Measurements from ENCODE around the gene GPR15LG. TPM values are rescaled to one million over a fixed set of nuclear protein-coding genes. Genes with fewer than 3 reads are reported as not detected.

The GPR15LG gene
- total and polyA plus RNA-seq, 2 experiments from 2014 or later, result not detected

- no peak for TF ChIP-seq EZH2phosphoT487 (IDR thresholded peaks at IDR 0.05; ENCODE audit: insufficient read depth, low read depth)
- TF ChIP-seq EZH2 (IDR thresholded peaks at IDR 0.05; ENCODE audit: insufficient read depth, poor library complexity, severe bottlenecking), result no peak
- H3K9me2 ChIP-seq (ENCODE audit: insufficient read depth), result no peaks in the 10 kb centered on the region
- H4K20me1 ChIP-seq (ENCODE audit: insufficient read depth), result no peaks in the 10 kb centered on the region
- H3K27ac ChIP-seq, result no peak overlapping the region
- H3K27me3 ChIP-seq (replicated peaks; ENCODE audit: insufficient read depth), result no peaks in the 10 kb centered on the region
- WGBS, 2 experiments (ENCODE audit: low coverage in 1 of 2, low lambda C conversion rate in 2 of 2, missing lambda C conversion rate in 2 of 2), result 53 to 56% methylated on average over 9 of the region's 9 CpGs
- H3K4me1 ChIP-seq (ENCODE audit: insufficient read depth), result no peaks in the 10 kb centered on the region
- no peaks in the 10 kb centered on the region for H3K79me2 ChIP-seq (ENCODE audit: insufficient read depth)
- no peaks in the 10 kb centered on the region for H3K9me3 ChIP-seq (ENCODE audit: low read depth)
- H3F3A ChIP-seq (ENCODE audit: insufficient read depth), result peaks cover 25% of the 10 kb centered on the region
- no peak overlapping the region for H3K4me2 ChIP-seq (ENCODE audit: unreplicated experiment)
- in situ Hi-C loops (cut with MboI), result no loop called here
- no peak overlapping the region for H2AFZ ChIP-seq
- no peak for DNase-seq
- H3K36me3 ChIP-seq (ENCODE audit: low read depth), result peaks cover 8% of the 10 kb centered on the region
- H3K4me3 ChIP-seq, result no peak overlapping the region
- H3K9ac ChIP-seq, result no peak overlapping the region
Observed at GRCh38 chr10:84159076-84159685, 14.4 kb upstream of the GPR15LG start.

DNA sequence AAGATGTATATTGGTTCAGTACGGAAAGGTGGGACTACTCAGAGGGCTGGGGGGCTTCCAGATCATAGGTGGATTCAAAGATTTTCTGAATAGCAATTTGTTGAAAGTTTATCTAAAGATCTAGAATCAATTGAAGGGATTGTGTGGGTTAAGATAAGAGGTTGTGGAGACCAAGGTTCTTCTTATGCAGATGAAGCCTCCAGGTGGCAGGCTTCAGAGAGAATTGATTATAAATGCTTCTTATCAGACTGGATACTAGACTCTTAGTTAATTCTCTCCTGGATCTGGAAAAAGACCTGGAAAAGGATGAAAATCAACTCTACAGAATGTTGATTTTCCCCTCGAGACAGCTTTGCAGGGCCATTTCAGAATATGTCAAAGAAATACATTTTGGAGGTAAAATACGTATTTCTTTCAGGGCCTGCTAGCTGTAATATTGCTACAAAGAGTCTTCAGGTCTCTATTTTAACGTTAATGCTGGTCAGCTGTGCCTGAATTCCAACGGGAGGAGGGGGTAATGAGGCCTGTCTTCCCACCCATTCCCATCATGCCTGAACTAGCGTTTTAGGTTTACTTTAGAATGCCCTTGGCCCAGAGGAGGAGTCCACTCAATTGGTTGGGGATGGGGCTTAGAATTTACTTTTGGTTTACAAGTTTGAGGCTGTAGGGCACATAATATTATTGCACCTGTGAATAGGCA lies 12.8 kb upstream of the GPR15LG start:
- Histone ChIP-seq H3K27me3 (replicated peaks; ENCODE audit: insufficient read depth) (no peaks in the 10 kb centered on the region), H3K4me2 (ENCODE audit: unreplicated experiment) (no peak overlapping the region), H3K9me3 (ENCODE audit: low read depth) (no peaks in the 10 kb centered on the region), H3K79me2 (ENCODE audit: insufficient read depth) (no peaks in the 10 kb centered on the region), H4K20me1 (ENCODE audit: insufficient read depth) (no peaks in the 10 kb centered on the region), H3F3A (ENCODE audit: insufficient read depth) (peaks cover 14% of the 10 kb centered on the region; the same call in 1 of the 2 replicates), H3K4me1 (ENCODE audit: insufficient read depth) (no peaks in the 10 kb centered on the region), H3K36me3 (ENCODE audit: low read depth) (no peaks in the 10 kb centered on the region), H3K9me2 (ENCODE audit: insufficient read depth) (no peaks in the 10 kb centered on the region), H3K9ac (no peak overlapping the region), H3K27ac (no peak overlapping the region), H3K4me3 (no peak overlapping the region), H2AFZ (no peak overlapping the region)
- TF ChIP-seq EZH2 (IDR thresholded peaks at IDR 0.05; ENCODE audit: insufficient read depth, poor library complexity, severe bottlenecking) (no peak), EZH2phosphoT487 (IDR thresholded peaks at IDR 0.05; ENCODE audit: insufficient read depth, low read depth) (no peak)
- WGBS, 2 experiments (ENCODE audit: low coverage in 1 of 2, low lambda C conversion rate in 2 of 2, missing lambda C conversion rate in 2 of 2), result 29 to 32% methylated on average over 6 of the region's 6 CpGs
- in situ Hi-C loops (cut with MboI), result no loop called here
- no peak for DNase-seq

DNA sequence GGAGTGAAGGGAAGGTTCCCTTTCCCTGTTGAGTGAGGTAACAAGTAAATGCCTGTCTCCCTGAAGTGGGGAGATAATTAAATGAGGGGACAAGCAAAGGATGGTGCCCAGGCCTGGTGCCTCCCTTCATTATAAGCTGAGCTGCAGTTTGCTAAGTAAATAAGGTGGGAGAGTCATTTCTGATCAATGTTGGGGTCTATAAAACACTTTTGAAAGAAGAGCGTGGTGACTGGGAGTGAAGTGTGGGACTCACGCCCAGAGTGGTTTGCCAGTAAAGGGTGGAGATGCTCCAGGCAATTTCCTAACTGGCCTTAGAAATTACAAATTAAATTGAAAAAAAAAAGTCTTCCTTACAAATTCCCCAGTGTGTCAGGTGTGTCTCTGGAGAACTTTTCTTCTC lies 9.6 kb upstream of the GPR15LG start:
- Histone ChIP-seq H4K20me1 (ENCODE audit: insufficient read depth) (no peaks in the 10 kb centered on the region), H3K4me2 (ENCODE audit: unreplicated experiment) (no peak overlapping the region), H3K36me3 (ENCODE audit: low read depth) (no peaks in the 10 kb centered on the region), H3K9ac (no peak overlapping the region), H3K79me2 (ENCODE audit: insufficient read depth) (no peaks in the 10 kb centered on the region), H3K9me3 (ENCODE audit: low read depth) (no peaks in the 10 kb centered on the region), H3F3A (ENCODE audit: insufficient read depth) (no peaks in the 10 kb centered on the region), H2AFZ (no peak overlapping the region), H3K27me3 (replicated peaks; ENCODE audit: insufficient read depth) (no peaks in the 10 kb centered on the region), H3K27ac (no peak overlapping the region), H3K4me1 (ENCODE audit: insufficient read depth) (no peaks in the 10 kb centered on the region), H3K4me3 (no peak overlapping the region), H3K9me2 (ENCODE audit: insufficient read depth) (no peaks in the 10 kb centered on the region)
- no peak for DNase-seq
- 9 to 20% methylated on average over 2 of the region's 2 CpGs for WGBS, 2 experiments (ENCODE audit: low coverage in 1 of 2, low lambda C conversion rate in 2 of 2, missing lambda C conversion rate in 2 of 2)
- TF ChIP-seq EZH2 (IDR thresholded peaks at IDR 0.05; ENCODE audit: insufficient read depth, poor library complexity, severe bottlenecking), result no peak
- in situ Hi-C loops (cut with MboI), result no loop called here

- no peak overlapping the region for H3K4me2 ChIP-seq (ENCODE audit: unreplicated experiment)
- H3F3A ChIP-seq (ENCODE audit: insufficient read depth), result no peaks in the 10 kb centered on the region
- no peaks in the 10 kb centered on the region for H3K79me2 ChIP-seq (ENCODE audit: insufficient read depth)
- no peak for DNase-seq
- no peak overlapping the region for H3K27ac ChIP-seq
- WGBS, 2 experiments (ENCODE audit: low coverage in 1 of 2, low lambda C conversion rate in 2 of 2, missing lambda C conversion rate in 2 of 2), result 4 to 6% methylated on average over 2 of the region's 2 CpGs
- no peaks in the 10 kb centered on the region for H4K20me1 ChIP-seq (ENCODE audit: insufficient read depth)
- no peaks in the 10 kb centered on the region for H3K9me3 ChIP-seq (ENCODE audit: low read depth)
- H3K4me3 ChIP-seq, result no peak overlapping the region
- no peaks in the 10 kb centered on the region for H3K27me3 ChIP-seq (replicated peaks; ENCODE audit: insufficient read depth)
- no peaks in the 10 kb centered on the region for H3K4me1 ChIP-seq (ENCODE audit: insufficient read depth)
- no peak overlapping the region for H3K9ac ChIP-seq
- no peaks in the 10 kb centered on the region for H3K9me2 ChIP-seq (ENCODE audit: insufficient read depth)
- TF ChIP-seq EZH2phosphoT487 (IDR thresholded peaks at IDR 0.05; ENCODE audit: insufficient read depth, low read depth) (no peak), EZH2 (IDR thresholded peaks at IDR 0.05; ENCODE audit: insufficient read depth, poor library complexity, severe bottlenecking) (no peak)
- H3K36me3 ChIP-seq (ENCODE audit: low read depth), result no peaks in the 10 kb centered on the region
- in situ Hi-C loops (cut with MboI), result no loop called here
- H2AFZ ChIP-seq, result no peak overlapping the region
Observed at GRCh38 chr10:84164442-84164841, 9.2 kb upstream of the GPR15LG start.
